HG03432 (cell line): ENCODE results near the gene GPC6.

Experiments
- ATAC-seq: cut with Tn5 transposase; IDR thresholded peaks from one replicate; pipeline ENCODE4 v1.9.1; 2021; ENCODE audit warnings: mild to moderate bottlenecking, moderate library complexity; ENCODE audit not compliant: unreplicated experiment

Gene GPC6

DNA sequence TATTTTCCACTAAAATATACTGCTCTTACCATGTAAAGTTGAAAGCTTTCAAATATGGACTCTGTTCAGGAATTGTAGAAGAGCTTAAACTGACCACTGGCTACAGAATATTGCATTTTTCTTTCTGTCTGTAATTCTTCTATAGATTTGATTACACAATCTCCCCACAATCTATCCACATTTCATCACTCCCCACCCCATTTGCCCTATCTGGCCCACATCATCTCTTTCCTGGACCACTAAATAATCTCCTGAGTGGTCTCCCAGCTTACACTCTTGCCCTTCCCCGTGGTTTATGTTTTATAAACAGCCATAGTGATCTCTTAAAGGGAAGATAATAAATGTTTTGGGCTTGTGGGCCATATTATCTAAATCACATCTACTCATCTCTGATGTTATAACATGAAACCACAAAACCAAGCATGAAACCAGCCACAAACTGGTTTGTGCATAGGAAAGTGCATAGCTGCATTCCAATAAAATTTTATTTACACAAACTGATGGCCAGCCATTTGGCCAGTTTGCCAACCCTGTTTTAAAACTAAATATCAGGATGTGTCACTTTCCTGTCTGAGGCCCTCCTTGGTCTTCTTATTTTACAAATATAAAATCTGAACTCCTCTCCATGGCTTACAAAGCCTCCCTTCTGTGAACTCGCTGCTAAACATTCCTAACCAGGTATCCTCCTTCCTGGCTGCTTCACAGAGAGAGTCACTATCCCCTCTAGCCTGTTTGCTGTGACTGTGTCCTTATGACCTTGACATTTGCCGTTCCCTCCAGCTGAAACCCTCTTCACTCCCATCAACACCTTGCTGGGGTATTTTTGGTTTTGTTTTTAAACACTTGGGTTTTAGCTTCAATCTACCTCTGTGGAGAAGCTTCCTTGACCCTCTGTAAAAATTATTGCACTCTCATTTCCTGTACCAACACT is 500.9 kb downstream of the GPC6 start:
- no peak for ATAC-seq

DNA sequence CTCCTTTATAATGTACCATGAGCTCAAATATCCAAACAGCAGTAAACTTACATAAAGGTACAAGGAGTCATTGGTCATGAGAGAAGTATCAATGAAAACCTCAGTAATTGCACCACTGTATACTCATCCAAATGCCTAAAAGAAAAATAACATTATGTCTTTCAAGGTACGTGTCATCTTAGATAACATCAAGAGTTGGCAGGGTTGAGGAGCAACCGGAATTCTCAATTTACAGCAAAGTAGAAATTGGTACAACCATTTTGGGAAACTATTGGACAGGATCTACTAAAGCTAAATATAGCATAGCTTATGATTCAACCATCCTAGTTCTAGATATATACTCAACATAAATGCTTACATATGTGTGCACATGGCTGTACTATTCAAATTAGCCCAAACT is 502.8 kb downstream of the GPC6 start:
- ATAC-seq = no peak

- ATAC-seq = no peak
Observed at GRCh38 chr13:93730780-93731179, 504.2 kb downstream of the GPC6 start.

GRCh38 chr13:93732186-93732585 is 505.6 kb downstream of the GPC6 start:
- ATAC-seq = no peak

DNA sequence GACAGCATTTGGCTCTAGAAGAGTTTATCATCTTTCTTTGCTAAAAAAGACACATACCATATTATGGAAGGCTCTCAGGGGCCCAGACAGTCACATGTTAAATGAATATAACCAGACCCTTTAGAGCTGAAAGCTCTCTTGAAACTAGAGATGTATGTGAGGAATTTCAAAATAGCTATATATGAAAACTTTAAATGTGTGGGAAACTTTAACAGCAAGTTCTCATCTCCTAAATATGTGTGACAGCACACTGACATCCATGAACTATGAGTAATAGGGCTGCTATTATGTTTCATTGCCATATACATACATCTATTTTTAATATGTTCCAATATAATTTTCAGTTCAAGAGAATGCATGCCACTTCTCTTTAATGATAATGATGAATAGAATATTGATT is 509.5 kb downstream of the GPC6 start:
- no peak for ATAC-seq

- no peak for ATAC-seq
Observed at GRCh38 chr13:93736909-93737308, 510.3 kb downstream of the GPC6 start.

GRCh38 chr13:93740334-93740733 is 513.7 kb downstream of the GPC6 start:
- no peak for ATAC-seq

- no peak for ATAC-seq
Observed at GRCh38 chr13:93744033-93744432, 517.4 kb downstream of the GPC6 start.

DNA sequence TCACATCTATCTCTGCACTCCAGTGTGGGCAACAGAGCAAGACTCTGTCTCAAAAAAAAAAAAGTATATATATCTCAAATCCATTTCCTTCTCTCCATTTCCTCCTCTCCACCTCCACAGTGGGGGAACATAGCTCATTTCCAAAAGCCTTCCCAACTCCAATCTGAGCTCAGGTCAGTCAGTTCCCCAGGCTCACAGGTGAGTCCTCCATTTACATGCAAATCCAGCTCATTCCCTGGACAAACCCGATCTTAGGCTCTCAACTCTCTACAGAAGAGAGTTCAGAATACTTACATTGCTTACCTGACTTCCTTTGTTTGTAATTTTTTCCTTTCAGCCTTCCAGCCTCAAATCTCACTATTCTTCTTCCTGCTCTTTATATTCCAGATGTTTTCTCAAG is 518.3 kb downstream of the GPC6 start:
- no peak for ATAC-seq

DNA sequence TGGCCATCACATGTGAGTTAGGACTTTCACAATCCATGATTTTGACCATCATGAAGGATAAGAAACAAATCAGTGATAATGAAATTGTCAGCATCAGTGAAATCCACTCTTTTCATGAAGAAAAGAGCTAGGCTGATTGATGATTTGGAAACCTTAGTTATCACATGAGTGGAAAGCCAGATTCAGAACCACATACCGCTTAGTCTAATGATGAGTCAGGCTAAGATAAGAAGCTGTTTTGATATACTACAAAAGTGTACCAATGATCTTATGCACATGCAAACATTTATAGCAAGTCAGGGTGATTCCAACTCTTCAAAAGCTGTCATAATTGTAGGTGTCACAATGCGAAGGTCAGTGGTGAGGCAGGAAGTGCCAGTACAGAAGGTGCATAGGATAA is 519.3 kb downstream of the GPC6 start:
- ATAC-seq = no peak

DNA sequence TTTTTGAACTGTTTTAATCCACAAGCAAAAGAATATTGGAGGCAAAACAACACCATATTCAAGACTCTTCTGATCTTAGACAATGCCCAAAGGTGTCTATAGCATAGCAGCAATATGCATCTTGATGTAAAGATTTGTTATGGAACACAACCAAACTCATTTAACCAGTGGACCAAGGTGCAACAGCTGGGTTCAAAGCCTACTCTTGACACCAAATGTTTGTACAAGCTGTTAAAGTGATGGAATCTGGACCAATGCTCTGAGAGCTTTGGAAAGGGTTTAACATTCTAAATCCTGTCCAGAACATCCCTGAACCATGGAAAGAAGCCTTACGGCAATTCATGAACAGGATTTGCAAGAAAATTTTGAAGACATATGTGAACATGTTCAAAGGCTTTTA is 520.0 kb downstream of the GPC6 start:
- no peak for ATAC-seq

GRCh38 chr13:93750676-93751075 is 524.1 kb downstream of the GPC6 start:
- ATAC-seq = peak; percentile 27

DNA sequence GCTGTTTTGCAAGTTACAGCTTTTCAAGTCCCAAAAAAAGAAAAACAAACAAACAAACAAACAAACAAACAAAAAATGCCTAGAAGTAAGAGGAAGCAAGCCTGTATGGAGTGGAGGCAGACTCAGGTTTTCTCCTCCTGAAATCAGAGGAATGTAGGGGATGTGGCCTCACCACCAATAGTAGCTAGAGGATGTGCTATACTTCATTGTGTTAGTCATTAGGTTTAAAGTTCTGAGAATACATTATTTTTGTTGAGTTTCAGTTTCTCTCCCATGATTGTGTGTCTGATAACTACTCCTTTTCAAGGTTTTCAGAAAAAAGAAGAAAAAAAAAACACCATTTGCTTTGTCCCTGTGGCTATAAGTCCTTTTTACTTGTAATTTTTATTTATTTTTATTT is 524.5 kb downstream of the GPC6 start:
- ATAC-seq = peak; percentile 78

DNA sequence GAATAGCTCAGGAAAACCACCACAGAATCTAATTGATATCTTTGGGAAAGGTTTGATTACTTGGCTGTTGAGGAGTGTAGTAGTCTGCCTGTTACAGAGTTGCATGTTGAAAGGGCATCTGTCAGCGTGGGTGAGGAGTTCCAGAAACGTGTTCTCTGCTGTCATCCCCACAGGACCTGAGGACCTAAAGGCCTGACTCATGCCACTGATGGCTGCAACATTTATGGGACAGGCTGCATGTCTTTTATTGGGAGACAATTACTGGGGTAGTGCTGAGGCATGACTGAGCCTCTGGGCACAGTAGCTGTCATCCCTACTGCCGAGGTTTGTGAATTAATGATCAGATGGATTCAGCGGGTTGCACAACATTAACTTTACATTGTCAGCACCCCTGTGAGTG is 525.9 kb downstream of the GPC6 start:
- ATAC-seq = no peak

DNA sequence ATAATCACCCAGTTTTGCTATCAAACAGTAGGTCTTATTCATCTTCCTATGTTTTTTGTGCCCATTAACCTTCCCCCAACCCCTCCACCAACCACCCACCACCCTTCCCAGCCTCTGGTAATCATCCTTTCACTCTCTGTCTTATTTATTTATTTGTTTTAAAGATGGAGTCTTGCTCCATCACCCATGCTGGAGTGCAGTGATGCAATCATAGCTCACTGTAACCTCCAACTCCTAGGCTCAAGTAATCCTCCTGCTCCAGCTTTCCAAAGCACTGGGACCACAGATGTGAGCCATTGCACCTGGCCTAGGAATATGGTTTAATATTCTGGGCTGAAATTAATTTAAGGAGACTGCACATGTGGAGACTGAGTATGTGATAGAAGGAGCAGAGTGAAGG is 527.0 kb downstream of the GPC6 start:
- no peak for ATAC-seq

DNA sequence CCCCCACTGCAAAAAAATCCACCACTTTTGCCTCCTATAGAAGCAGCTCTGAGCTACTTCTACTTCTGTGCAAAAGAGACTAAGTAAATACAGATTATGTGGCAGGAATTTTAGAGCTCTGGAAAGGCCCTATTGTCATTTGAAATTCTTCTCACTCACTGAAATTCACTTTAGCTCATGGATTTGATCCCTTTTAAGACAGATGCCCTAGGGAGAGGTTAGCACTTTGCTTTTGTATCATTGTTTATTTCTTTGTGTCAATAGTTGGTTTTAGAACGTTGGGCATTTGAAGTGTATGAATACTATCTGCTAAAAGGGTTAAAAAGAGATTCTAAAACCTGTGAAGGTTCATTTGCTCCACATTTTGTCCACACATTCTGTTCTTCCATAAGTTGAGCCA is 528.7 kb downstream of the GPC6 start:
- no peak for ATAC-seq

DNA sequence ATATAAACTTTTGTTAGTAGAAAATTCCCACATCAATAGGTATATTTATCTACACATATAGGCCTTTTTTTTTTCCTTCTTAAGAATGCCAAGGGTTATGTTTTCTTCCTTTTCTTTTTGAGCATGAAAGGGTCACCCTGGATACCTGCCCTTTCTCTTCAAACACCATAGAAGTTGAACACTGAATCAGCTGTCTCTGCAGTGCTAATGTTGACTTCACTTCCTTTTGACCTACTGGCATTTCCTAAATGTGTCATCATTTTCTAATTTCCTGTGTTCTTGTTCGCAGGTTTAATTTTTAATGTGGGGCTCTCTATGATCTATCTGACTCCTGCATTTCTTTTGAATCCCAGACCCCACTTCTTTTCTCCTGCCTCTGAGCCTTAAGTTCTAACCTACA is 532.0 kb downstream of the GPC6 start:
- ATAC-seq = no peak

DNA sequence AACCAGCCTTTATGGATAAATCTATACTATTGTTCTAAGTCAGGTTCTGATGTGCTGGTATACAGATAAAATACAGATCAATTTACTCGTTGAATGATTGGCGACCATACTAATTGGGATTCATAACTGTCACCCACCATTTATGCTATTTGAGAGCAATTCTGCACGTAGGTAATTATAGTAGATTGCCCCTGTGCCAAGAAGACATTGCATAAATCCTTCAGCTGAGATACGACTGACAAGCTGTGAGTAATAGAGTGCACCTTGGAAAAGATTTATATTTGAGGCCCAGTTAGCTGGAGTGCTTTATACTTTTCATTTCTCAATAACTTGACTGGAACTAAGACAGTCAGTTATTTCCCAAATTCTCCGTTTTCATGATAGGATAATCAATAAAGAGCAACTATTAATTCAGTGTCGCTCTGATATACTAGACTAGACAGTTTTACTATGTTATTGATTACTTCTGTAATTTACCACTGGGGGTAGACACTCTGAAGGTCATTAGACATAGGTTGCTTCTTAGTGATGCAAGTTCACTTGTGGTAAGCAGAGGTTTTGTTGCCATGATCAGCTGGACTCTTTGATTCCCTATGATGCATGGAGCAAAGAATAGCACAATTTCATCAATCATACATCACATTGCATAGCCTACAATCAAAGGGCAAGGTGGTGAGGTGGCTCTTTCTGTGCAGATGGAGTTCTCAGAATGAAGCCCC is 536.3 kb downstream of the GPC6 start:
- ATAC-seq = no peak

DNA sequence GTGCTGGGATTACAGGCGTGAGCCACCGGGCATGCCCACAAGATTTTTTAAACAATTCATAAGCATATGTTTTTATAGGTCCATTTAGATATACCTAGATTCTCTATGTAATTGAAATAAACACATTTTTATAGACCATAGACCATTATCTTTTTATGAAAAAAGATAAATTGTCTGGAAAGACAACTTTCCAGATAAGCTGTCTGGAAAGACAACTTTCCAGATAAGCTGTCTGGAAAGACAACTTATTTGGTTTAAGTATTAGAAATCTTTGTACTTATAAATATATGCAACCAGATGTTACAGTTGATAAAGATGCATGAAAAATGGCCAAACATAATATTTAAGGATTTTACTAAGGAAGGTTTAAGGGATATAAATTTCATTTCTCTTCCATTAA is 538.5 kb downstream of the GPC6 start:
- ATAC-seq = no peak

DNA sequence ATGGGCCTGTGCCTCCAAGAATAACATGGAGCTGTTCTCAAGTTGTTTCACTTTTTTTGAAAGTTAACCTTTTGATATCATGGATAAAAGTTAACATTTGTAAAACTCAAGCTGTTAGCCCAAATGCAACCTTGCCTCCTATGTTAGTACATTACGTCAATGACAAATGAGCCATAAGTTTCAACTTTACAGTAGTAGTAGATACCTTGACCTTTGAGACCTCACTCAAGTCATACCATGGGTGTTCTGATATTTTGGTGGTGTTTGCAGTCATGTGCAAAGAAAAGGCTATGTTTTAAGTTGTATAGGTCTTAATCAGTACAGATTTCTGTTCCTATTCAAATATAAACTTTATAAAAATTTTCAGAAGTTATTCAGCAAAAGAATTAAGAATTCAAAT is 539.2 kb downstream of the GPC6 start:
- ATAC-seq = no peak

GRCh38 chr13:93766719-93767118 is 540.1 kb downstream of the GPC6 start:
- ATAC-seq = no peak

DNA sequence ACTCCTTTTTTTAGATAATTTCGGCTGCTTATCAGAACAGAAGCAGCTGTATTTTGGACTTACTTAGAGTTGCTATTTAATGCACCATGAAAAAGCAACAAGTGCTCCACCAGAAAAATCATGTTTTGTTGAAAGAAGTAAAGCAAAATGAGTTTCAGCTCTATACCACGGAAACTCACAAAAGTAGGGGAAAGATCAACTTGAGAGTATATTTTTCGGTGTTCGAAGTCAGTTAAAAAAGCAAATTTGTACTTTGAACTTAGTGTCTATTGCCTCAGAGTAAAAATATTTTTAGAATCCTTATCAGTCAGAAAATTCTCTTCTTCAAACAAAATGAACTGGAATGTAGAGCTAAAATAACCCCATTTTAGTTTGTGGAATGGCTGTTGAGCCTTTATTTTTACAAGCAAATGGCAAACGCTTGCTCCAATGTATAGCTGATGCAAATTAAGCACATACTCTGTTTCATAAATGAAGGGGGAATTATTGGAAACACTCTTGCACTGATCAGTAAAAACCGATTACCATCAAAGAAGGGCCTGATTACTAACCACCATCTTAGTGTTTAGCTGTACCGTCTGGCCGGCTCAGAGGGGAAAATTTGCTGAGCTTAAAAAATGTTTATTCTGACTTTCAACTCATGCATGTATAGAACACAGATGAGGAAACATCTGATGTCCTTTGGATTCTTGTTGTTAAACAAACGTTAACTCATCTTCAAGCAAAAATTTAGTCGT is 540.7 kb downstream of the GPC6 start:
- no peak for ATAC-seq
